Activated naive CD8-positive, alpha-beta T cell treated with anti-CD3 and anti-CD28 coated beads, Interleukin-2, amount 10 ng/mL, durations not matched to agents 7 days and 5 days (primary cell): ENCODE measurements around the gene UROC1. TPM values are rescaled to one million over a fixed set of nuclear protein-coding genes. Genes with fewer than 3 reads are reported as not detected.

ENCODE experiments used
- ATAC-seq: fragments of 150-1000 bp; cut with Tn5 transposase; one replicate; pipeline ENCODE4 v1.10.0; 2021; ENCODE audit warnings: low read depth, moderate library complexity
- POLR2A ChIA-PET: fragments of 350-600 bp; sonication (Branson Sonifier 250); formaldehyde crosslinking; loops from one replicate; lab custom pipeline; 2021; ENCODE audit warnings: antibody characterized with exemption; lab: Charles Lee
- DNase-seq: peaks from one replicate; pipeline ENCODE4 v3.0.0; 2021
- H3K27ac Mint-ChIP-seq: one replicate; pipeline ENCODE4 v1.8.0; 2022; ENCODE audit warnings: mild to moderate bottlenecking, mixed read lengths
- H3K27me3 Mint-ChIP-seq: one replicate; pipeline ENCODE4 v1.8.0; 2022; ENCODE audit warnings: mild to moderate bottlenecking, moderate library complexity, mixed read lengths
- H3K36me3 Mint-ChIP-seq: one replicate; pipeline ENCODE4 v1.8.0; 2021; ENCODE audit warnings: mild to moderate bottlenecking, mixed read lengths
- H3K4me1 Mint-ChIP-seq: one replicate; pipeline ENCODE4 v1.8.0; 2021; ENCODE audit warnings: mixed read lengths
- H3K4me3 Mint-ChIP-seq: one replicate; pipeline ENCODE4 v1.8.0; 2022; ENCODE audit warnings: mild to moderate bottlenecking, moderate library complexity, mixed read lengths
- H3K9me3 Mint-ChIP-seq: one replicate; pipeline ENCODE4 v1.8.0; 2021; ENCODE audit warnings: mixed read lengths
- total RNA-seq, 2 experiments: library from RNA; stranded (reverse); gene quantifications; one replicate each; pipeline ENCODE4 v1.2.3, GENCODE V29; 2021

UROC1 gene
- total RNA-seq, 2 experiments from 2014 or later, result not detected

DNA sequence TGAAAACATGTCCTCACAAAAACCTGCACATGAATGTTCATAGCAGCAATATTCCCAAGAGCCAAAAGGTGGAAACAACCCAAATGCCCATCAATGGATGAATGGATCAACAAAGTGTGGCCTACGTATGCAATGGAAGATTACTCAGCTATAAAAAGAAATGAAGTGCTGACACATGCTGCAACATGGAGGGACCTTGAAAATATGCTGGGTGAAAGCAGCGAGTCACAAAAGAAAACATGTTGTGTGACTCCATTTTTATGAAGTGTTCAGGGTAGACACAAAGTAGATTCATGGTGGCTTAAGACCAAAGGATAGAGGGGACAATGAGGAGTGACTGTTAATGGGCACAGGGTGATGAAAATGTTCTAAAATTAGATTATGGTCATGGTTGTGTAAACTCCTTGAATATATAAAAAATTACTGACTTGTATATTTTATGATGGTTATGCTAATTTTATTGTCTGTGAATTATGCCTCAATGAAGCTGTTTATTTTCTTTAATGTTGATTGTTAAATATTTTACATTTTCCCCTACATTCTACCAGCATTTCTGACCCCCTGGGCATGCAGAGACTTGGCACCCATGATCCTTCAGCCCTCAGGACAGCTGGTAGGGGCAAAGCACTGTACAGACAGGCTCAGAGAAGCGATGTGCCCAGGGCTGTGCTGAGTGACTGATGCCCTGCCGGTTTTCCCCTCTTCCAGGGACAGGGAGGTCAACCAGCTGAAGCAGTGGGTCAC, 85.0 kb downstream of the UROC1 start:
- Mint-ChIP-seq H3K4me3 (no peak overlapping the region), H3K4me1 (no peaks in the 10 kb centered on the region), H3K27ac (no peak overlapping the region), H3K36me3 (peaks cover 6% of the 10 kb centered on the region), H3K9me3 (peaks cover 4% of the 10 kb centered on the region), H3K27me3 (no peaks in the 10 kb centered on the region)
- POLR2A ChIA-PET, result no interaction called here
- DNase-seq (no peak), ATAC-seq (no peak)

Other genes with a start within 250 kb of the UROC1 start
- under 1 TPM; 0.11 to 0.22 TPM for gene KLF15, start 160.4 kb downstream of the UROC1 start, total RNA-seq
- not detected for gene CFAP100, start 122.9 kb downstream of the UROC1 start, total RNA-seq
- 10 to 100 TPM; 34.7 to 34.9 TPM for gene ZXDC, start 41.9 kb downstream of the UROC1 start, total RNA-seq
- under 1 TPM in 1 of 2 experiments, not detected in 1; 0.28 TPM for gene CHST13, start 6.4 kb upstream of the UROC1 start, total RNA-seq
- gene C3orf22, start 41.2 kb upstream of the UROC1 start, total RNA-seq, result not detected
- gene TXNRD3, start 137.4 kb upstream of the UROC1 start, total RNA-seq, result 1 to 10 TPM; 1.1 to 1.5 TPM
- 1 to 10 TPM; 5.6 to 7.8 TPM for gene CHCHD6, start 186.5 kb upstream of the UROC1 start, total RNA-seq